DMS114 treated with DMSO at 0.1 percent for 48 hours (cell line): ENCODE data around the gene MBLAC1.
"Not testable (repeated sequence)": the region's sequence is repeated elsewhere in the genome, so short reads cannot be mapped to it uniquely, and the experiment has no call there.

Experiments used
- DNase-seq: peaks from one replicate; lab custom pipeline; 2025; ENCODE audit not compliant: unreplicated experiment; lab: John Stamatoyannopoulos, UW

MBLAC1 gene

GRCh38 chr7:100122067-100122466 is 4.7 kb upstream of the MBLAC1 start:
- DNase-seq: no peak

- DNase-seq: no peak
Measured at GRCh38 chr7:100122568-100122967, 4.2 kb upstream of the MBLAC1 start.

- DNase-seq: no peak
Measured at GRCh38 chr7:100124301-100125230, 2.2 kb upstream of the MBLAC1 start.

- no peak for DNase-seq
Measured at GRCh38 chr7:100126239-100126930, 382 bp upstream of the MBLAC1 start.

- DNase-seq: no peak
Measured at GRCh38 chr7:100127866-100128636, 1.3 kb downstream of the MBLAC1 start.

- DNase-seq: no peak
Measured at GRCh38 chr7:100128637-100128963, 1.8 kb downstream of the MBLAC1 start.

- DNase-seq: not testable (repeated sequence)
Measured at GRCh38 chr7:100130220-100130607, 3.4 kb downstream of the MBLAC1 start.

- DNase-seq: peak; percentile 33
Measured at GRCh38 chr7:100130608-100131453, 4.1 kb downstream of the MBLAC1 start.

- DNase-seq: no peak
Measured at GRCh38 chr7:100132126-100132525, 5.4 kb downstream of the MBLAC1 start.

GRCh38 chr7:100132697-100133151 is 6.0 kb downstream of the MBLAC1 start:
- peak; percentile 48 for DNase-seq

GRCh38 chr7:100137851-100138760 is 11.3 kb downstream of the MBLAC1 start:
- no peak for DNase-seq

- no peak for DNase-seq
Measured at GRCh38 chr7:100141555-100141949, 14.8 kb downstream of the MBLAC1 start.

GRCh38 chr7:100142461-100142860 is 15.7 kb downstream of the MBLAC1 start:
- no peak for DNase-seq

GRCh38 chr7:100146350-100146749 is 19.6 kb downstream of the MBLAC1 start:
- DNase-seq: not testable (repeated sequence)

GRCh38 chr7:100147278-100147677 is 20.5 kb downstream of the MBLAC1 start:
- DNase-seq: no peak

GRCh38 chr7:100148225-100148558 is 21.4 kb downstream of the MBLAC1 start:
- DNase-seq: no peak

GRCh38 chr7:100148559-100149328 is 22.0 kb downstream of the MBLAC1 start, which contains the start of gene LAMTOR4:
LAMTOR4 (plus strand) TSS chr7:100148918; CDS start chr7:100148973, 55 bp downstream.
- DNase-seq: peak; percentile 97

GRCh38 chr7:100152404-100152803 is 25.6 kb downstream of the MBLAC1 start:
- no peak for DNase-seq
